GM18508 (cell line): ENCODE measurements around the gene CXCR5.

Experiments used
- ATAC-seq: cut with Tn5 transposase; IDR thresholded peaks from one replicate; pipeline ENCODE4 v1.9.1; 2021; ENCODE audit warnings: moderate number of reproducible peaks; ENCODE audit not compliant: insufficient read depth, unreplicated experiment

The CXCR5 gene

DNA sequence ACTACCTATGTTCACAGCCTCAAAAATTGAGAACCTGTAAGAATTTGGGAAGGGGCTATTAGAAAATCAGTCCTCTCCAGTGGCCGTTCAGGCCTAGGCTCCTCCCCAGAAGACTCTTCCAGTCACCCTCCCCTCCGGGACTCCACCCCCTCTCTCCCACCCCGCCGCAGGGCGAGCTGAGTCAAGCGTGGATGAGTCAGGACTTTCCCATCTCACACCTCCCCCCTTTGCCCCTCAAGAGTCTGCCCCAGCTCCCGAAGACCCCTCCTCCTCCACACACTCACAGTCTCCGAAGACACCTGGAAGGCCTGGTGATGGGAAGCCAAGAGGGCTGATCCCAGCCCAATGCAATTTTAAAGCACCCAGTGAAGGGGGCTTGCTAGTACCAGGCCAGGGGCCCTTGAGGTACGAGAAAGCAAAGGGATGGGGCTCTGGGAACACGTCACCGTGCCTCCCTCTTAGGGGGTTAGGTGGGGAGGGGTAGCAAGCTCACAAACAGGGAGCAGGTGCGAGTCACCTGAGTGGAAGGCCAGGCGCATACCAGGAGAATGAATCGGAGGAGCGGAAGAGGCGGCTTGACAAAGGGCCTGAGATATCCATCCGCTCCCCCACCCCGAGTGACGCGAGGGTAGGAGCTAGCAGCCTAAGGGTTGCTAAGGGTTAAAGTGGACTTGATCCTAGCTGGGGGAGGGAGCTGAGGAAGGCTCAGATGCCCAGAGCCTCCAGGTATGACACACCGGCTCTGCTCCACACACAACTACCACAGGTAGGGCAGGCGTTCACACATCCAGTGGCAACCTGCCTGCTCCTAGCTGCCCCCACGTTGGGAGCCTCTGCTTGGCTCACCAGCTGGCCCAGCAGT lies 28.4 kb downstream of the CXCR5 start:
- no peak for ATAC-seq

DNA sequence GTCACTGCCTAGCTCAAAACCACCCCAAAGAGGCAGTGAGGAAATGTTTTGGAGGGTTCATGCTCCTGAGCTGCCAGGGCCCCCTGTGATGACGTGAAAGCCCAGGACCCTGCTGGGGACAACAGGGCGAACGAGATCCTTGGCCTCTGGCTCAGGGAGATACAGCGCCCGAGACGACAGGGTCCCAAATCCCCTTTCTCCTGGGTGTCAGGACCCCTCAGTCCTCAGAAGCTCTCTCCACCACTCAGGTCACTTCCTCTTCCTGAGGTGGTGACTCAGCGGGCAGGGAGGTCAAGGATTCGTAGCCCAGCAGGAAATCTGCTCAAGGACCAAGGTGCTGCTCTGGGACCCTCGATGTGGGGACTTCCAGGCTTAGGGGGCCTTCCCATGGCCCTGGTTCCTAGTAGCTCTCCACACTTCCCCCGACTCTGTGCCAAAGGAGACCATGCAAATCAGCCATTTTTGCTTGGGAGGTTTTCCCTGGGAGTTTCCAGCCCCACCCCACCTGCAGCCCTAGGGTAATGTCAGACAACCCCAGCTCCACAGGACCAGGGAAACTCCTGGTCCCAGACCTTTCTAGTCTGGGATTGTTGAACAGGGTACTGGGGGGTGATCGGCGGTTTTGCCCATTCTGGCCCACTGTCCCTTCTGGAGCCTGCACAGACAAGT lies 29.2 kb downstream of the CXCR5 start:
- ATAC-seq, result no peak

- ATAC-seq, result no peak
These were observed 29.9 kb downstream of the CXCR5 start for GRCh38 chr11:118913411-118914125.

DNA sequence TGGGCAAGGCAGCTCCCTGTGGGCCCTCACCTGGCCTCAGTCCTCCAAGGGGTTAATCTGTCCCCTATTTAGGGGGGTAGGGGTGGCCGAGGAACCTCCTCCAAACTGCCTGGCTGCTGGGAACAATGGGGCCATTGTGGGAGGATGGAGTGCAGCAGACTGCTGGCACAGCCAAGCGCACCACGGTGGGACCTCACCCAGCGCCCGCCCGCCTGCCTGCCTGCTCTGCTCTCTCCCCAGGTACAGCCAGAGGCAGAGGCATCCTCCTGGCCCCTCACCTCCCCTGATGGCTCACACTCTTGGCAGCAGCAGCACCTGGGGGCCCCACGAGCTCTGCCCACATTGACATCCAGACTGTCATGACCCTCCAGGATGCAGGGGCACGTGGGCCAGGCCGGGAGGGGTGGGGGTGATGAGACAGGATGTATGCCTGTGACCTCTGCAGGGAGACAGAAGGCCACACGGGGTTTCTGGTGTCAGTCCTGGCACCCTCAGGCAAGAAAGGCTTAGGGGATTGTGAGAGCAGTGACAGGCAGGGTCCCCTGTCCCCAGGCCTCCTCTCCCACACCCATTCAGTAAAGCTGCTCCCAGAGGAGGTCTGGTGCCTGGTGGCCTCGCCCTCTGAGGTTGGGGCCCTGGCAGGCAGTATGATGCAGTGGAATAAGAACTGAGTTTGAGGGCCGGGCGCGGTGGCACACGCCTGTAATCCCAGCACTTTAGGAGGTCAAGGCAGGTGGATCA lies 30.7 kb downstream of the CXCR5 start:
- no peak for ATAC-seq

DNA sequence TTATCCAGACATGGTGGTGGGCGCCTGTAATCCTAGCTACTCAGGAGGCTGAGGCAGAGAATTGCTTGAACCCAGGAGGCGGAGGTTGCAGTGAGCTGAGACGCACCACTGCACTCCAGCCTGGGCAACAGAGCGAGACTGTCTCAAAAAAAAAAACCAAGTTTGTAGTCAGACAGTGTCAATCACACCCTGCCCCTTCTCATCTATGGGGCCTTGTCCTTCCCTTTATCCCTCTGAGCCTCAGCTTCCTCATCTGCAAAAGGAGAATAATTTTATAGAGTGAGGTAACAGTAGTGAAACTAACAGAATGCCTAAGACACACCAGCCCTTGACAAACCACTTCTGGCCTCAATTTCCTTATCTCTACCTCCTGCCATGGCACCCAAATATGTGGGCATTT lies 31.3 kb downstream of the CXCR5 start:
- no peak for ATAC-seq

GRCh38 chr11:118915396-118915795 lies 31.7 kb downstream of the CXCR5 start:
- ATAC-seq, result no peak

DNA sequence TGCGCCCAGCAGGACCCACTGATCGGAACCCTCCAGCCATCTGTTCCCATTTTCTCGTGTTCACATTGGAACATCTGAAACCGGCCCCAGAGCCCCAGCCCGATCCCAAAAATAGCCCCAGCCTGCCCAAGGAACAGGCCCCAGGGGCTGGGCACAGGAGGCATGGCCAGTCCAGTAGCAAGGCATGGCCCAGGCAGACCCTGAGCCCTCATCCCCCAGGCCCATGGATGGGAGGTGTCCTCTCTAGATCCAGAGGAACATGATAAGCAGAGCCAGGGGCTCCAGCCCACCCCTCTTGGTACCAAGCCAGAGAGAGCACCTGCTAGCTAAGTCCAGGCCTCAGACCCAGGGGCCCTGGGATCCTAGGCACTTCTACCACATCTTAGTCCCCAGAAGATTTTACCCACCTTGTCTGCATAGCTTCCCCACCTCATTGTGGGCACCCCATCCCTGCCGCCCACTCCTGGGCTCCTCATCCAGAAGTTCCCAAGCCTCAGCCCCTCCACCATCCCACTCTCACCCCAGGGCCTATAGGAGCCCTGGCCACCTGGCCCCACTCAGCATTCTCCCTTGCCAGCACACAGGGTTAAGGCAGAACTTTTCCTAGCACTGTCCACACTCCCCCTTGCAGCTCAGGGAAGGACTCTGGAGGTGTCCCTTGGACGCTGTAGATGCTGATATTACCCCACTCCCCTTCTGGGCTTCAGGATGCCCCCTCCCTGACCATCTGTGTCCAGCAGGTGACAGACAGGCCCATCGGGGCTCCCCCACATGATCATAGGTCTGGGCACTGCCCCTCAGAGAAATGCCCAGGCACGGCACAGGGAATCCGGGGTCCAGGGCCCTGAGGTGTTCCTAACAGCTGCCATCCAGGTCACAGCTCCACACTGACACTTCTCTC lies 32.5 kb downstream of the CXCR5 start:
- no peak for ATAC-seq

GRCh38 chr11:118916842-118917388 lies 33.2 kb downstream of the CXCR5 start:
- no peak for ATAC-seq

DNA sequence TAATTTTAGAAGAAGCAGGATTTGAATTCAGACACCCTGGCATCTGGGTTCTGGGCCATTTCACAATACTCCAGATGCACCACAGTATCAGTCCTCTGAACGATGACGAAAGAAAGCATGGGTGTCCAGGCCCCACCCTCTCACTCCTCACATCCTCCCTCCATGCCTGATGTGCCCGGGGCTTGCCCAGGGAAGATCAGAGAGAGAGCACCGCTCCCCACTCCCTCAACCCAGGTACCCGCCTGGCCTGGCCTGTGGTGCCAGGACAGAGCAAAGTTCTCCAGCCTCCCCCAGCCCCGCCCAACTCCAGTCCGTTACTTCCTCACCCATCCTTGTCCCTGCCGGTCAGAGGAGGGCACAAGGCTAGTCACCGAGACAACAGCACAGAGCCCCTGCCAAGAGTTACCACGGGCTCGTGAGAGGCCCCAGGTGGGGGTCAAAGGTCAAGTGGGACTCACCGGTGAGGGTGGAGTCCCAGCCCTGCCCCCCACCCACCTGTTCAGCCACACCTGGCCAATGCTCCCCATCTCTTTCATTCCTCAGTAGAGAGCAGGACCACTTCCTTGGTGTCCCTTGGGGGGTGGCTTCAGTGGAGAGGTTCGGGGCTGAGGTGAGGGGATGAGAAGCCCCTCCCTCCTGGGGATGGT lies 33.9 kb downstream of the CXCR5 start:
- no peak for ATAC-seq

GRCh38 chr11:118918128-118918685 lies 34.5 kb downstream of the CXCR5 start:
- no peak for ATAC-seq

- no peak for ATAC-seq
These were observed 35.1 kb downstream of the CXCR5 start for GRCh38 chr11:118918686-118919280.

DNA sequence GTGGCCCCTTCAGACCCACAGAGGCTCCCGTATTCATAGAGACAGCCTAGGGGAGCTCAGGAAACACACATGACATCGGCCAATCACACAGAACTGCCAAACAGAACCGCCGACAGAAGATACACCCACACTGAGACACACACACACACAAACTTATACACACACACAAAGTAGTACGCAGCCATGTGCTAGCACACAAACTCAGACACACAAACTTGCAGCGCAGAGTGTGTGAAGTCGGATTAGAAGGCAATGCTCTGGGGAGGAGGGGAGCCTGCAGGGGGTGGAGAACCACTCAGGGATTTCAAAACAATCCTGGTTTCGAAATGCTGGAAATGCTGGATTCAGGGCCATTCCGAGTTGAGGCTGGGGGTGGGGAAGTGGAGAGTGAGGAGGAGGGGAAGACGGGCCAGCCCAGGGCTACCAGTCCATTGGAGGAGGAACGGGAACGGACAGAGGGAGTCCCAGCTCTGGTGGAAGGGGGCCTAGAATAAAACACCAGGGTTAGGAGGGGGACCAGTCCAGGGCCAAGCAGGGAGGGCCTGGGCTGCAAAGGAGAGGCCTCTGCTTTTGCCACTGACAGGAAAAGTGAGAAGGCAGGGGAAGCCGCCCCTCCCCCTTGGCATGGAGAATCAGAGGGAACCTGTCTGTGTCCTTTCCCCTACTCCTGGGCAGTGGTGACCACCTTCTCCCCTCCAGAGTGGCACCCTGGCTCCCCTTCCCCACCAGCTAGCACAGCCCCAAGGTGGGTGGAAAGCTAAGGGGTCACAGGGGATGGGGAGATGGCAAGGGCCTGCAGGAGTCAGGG lies 37.6 kb downstream of the CXCR5 start:
- ATAC-seq, result no peak

GRCh38 chr11:118921929-118922744 lies 38.4 kb downstream of the CXCR5 start:
- ATAC-seq, result no peak

DNA sequence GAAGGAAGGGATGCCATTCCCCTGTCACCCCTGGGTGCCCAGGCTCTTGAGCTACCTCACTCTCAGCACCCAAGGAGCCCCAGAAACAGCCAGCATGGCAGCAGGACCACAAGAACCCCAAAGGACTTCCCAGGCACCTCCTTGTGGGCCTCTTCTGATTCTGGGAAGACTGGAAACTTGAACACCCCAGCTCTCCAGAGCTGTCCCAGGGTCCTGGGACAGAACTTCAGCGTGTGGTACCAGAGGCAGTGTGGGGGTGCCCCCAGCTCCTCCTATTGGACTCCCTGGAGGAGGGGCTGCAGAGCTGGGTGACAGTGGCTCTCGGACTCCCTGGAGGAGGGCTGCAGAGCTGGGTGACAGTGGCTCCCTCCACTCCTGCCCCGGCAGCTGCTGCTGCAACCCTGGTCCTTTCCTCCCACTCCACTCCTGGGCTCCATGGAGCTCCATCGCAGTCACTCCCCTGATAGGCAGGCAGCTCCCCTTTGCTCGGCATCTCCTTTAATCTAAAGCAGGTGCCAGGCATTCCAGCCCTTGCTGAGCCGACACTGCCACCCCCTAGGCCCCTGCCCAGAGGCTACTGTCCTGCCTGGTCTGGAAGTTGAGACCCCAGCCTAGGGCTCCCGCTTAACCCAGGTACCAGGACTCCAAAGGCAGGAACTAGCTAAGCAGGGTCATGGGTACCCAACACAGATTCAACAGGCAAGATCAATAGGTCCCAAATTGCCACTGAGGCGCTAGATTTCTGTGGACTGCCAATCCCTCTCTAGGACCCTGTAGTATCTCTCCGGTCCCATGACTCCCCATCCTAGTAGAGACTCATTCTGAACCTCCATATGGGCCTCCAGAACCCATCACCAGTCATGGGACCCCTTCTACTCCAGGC lies 39.3 kb downstream of the CXCR5 start:
- no peak for ATAC-seq
